Measurements from ENCODE around the gene NECAP2.
A peak's percentile ranks its signal among the peaks of the same experiment; 100 is the strongest.
"Not testable (repeated sequence)": the region's sequence is repeated elsewhere in the genome, so short reads cannot be mapped to it uniquely, and the experiment has no call there.

Gene NECAP2

GRCh38 chr1:16500466-16500865, 59.9 kb downstream of the NECAP2 start:
- not testable (repeated sequence) for DNase-seq

GRCh38 chr1:16500975-16501374, 60.5 kb downstream of the NECAP2 start:
- not testable (repeated sequence) for DNase-seq

- DNase-seq: not testable (repeated sequence)
Measured at GRCh38 chr1:16501446-16501845, 60.9 kb downstream of the NECAP2 start.

- no peak for DNase-seq
Measured at GRCh38 chr1:16503494-16503893, 63.0 kb downstream of the NECAP2 start.

GRCh38 chr1:16505870-16506269, 65.3 kb downstream of the NECAP2 start:
- not testable (repeated sequence) for DNase-seq

- not testable (repeated sequence) for DNase-seq
Measured at GRCh38 chr1:16506364-16507136, 66.0 kb downstream of the NECAP2 start.

- DNase-seq: peak; percentile 29
Measured at GRCh38 chr1:16508861-16509445, 68.4 kb downstream of the NECAP2 start.
